ENCODE measurements around the gene CD244.

DNA sequence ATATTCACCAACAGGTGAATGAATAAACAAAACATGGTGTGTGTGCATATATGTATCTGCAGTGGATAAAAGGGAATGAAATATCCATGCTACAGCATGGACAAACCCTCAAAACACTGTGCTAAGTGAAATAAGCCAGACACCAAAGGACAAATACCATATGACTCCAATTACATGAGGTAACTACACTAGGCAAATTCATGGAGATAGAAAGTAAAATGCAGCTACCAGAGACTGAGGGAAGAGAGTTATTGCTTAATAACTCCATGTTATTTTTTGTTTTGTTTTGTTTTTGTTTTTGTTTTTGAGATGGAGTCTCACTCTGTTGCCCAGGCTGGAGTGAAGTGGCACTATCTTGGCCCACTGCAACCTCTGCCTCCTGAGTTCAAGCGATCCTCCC, 19.9 kb upstream of the CD244 start:
- TF ChIP-seq CTCF (conservative IDR thresholded peaks at IDR 0.05): no peak
- no peak for TF ChIP-seq EZH2 (IDR thresholded peaks at IDR 0.05; ENCODE audit: low read depth)

Measured in PC-9 (cell line).